GM21381 (cell line): ENCODE results near the gene TBX3.

Experiments used
- ATAC-seq: cut with Tn5 transposase; IDR thresholded peaks from one replicate; pipeline ENCODE4 v1.9.1; 2021; ENCODE audit warnings: mild to moderate bottlenecking, moderate library complexity; ENCODE audit not compliant: unreplicated experiment

TBX3 gene

GRCh38 chr12:114697243-114697716, 13.3 kb upstream of the TBX3 start:
- no peak for ATAC-seq

GRCh38 chr12:114696443-114697242, 12.7 kb upstream of the TBX3 start:
- ATAC-seq: no peak

GRCh38 chr12:114695305-114695592, 11.3 kb upstream of the TBX3 start:
- ATAC-seq: no peak

- no peak for ATAC-seq
Observed at GRCh38 chr12:114694436-114695304, 10.7 kb upstream of the TBX3 start.

- ATAC-seq: no peak
Observed at GRCh38 chr12:114693532-114693931, 9.6 kb upstream of the TBX3 start.

- no peak for ATAC-seq
Observed at GRCh38 chr12:114693059-114693531, 9.1 kb upstream of the TBX3 start.

- ATAC-seq: no peak
Observed at GRCh38 chr12:114692186-114693058, 8.4 kb upstream of the TBX3 start.

- ATAC-seq: no peak
Observed at GRCh38 chr12:114691763-114692185, 7.8 kb upstream of the TBX3 start.

GRCh38 chr12:114691196-114691595, 7.2 kb upstream of the TBX3 start:
- no peak for ATAC-seq

GRCh38 chr12:114690267-114691135, 6.5 kb upstream of the TBX3 start:
- no peak for ATAC-seq

- no peak for ATAC-seq
Observed at GRCh38 chr12:114689075-114689994, 5.4 kb upstream of the TBX3 start.

- no peak for ATAC-seq
Observed at GRCh38 chr12:114688256-114688845, 4.4 kb upstream of the TBX3 start.

GRCh38 chr12:114687802-114688201, 3.8 kb upstream of the TBX3 start:
- ATAC-seq: no peak

- no peak for ATAC-seq
Observed at GRCh38 chr12:114686773-114687500, 3.0 kb upstream of the TBX3 start.

GRCh38 chr12:114686426-114686772, 2.4 kb upstream of the TBX3 start:
- ATAC-seq: no peak

GRCh38 chr12:114685869-114686268, 1.9 kb upstream of the TBX3 start:
- ATAC-seq: no peak

GRCh38 chr12:114685320-114685781, 1.4 kb upstream of the TBX3 start:
- no peak for ATAC-seq

GRCh38 chr12:114684870-114685273, 897 bp upstream of the TBX3 start:
- no peak for ATAC-seq
